ENCODE data around the gene TSEN34. TPM values are rescaled to one million over a fixed set of nuclear protein-coding genes. Genes with fewer than 3 reads are reported as not detected.

TSEN34 gene
- total RNA-seq, 4 donors from 2014 or later = 80.5 to 118 (median 107) TPM

DNA sequence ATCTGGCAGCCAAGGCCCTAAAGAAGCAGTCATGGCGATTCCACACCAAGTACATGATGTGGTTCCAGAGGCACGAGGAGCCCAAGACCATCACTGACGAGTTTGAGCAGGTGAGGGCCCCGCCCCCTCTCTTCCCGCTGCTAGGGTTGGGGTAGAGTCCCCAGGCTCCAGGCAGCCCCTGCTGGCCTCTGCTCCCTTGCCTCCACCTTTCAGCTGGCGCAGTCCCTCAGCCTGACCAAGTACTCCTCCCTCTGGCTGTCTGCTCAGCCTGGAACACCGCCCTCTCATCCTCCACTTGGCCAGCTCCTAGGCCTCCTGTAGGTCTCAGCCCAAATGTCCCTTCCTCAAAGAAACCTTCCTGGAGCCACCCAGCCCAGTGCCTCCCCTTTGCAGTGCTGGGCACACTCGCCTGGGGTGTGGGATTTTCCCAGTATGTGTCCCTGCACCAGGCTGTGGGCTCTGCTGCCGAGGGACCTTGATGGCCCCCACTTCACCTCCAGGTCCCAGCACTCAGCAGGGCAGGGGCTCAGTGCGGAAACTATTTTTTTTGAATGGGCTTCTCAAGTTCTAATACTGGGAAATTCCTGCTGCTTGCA lies 37.3 kb upstream of the TSEN34 start:
- no peak for TF ChIP-seq POLR2A (IDR thresholded peaks at IDR 0.05)
- TF ChIP-seq, protein P1, sequence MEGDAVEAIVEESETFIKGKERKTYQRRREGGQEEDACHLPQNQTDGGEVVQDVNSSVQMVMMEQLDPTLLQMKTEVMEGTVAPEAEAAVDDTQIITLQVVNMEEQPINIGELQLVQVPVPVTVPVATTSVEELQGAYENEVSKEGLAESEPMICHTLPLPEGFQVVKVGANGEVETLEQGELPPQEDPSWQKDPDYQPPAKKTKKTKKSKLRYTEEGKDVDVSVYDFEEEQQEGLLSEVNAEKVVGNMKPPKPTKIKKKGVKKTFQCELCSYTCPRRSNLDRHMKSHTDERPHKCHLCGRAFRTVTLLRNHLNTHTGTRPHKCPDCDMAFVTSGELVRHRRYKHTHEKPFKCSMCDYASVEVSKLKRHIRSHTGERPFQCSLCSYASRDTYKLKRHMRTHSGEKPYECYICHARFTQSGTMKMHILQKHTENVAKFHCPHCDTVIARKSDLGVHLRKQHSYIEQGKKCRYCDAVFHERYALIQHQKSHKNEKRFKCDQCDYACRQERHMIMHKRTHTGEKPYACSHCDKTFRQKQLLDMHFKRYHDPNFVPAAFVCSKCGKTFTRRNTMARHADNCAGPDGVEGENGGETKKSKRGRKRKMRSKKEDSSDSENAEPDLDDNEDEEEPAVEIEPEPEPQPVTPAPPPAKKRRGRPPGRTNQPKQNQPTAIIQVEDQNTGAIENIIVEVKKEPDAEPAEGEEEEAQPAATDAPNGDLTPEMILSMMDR (IDR thresholded peaks at IDR 0.05) = no peak
- DNase-seq (ENCODE audit: low spot score in 2 of 2) = no peak
- WGBS, 2 donors = 69 to 74% methylated on average over 9 to 10 of the region's 10 CpGs
- no peak overlapping the region for H3K4me3 ChIP-seq (ENCODE audit: low read depth, poor library complexity, severe bottlenecking)
- intact Hi-C loops (cut with DNase I; ENCODE audit: low total_unique reads) = no loop called here

- no peak overlapping the region for H3K4me3 ChIP-seq (ENCODE audit: low read depth, poor library complexity, severe bottlenecking)
- no peak for TF ChIP-seq POLR2A (IDR thresholded peaks at IDR 0.05)
- TF ChIP-seq, protein P1 (IDR thresholded peaks at IDR 0.05) = no peak
- DNase-seq (ENCODE audit: low spot score in 2 of 2) = no peak
- intact Hi-C loops (cut with DNase I; ENCODE audit: low total_unique reads) = no loop called here
- WGBS, 2 donors = 68 to 71% methylated on average over 18 of the region's 18 CpGs
Measured at GRCh38 chr19:54154603-54155345, 36.3 kb upstream of the TSEN34 start.

GRCh38 chr19:54155694-54156093 lies 35.4 kb upstream of the TSEN34 start:
- TF ChIP-seq, protein P1 (IDR thresholded peaks at IDR 0.05) = no peak
- no peak for TF ChIP-seq POLR2A (IDR thresholded peaks at IDR 0.05)
- intact Hi-C loops (cut with DNase I; ENCODE audit: low total_unique reads) = no loop called here
- H3K4me3 ChIP-seq (ENCODE audit: low read depth, poor library complexity, severe bottlenecking) = no peak overlapping the region
- WGBS, 2 donors = 81 to 83% methylated on average over 16 to 19 of the region's 19 CpGs
- no peak for DNase-seq (ENCODE audit: low spot score in 2 of 2)

DNA sequence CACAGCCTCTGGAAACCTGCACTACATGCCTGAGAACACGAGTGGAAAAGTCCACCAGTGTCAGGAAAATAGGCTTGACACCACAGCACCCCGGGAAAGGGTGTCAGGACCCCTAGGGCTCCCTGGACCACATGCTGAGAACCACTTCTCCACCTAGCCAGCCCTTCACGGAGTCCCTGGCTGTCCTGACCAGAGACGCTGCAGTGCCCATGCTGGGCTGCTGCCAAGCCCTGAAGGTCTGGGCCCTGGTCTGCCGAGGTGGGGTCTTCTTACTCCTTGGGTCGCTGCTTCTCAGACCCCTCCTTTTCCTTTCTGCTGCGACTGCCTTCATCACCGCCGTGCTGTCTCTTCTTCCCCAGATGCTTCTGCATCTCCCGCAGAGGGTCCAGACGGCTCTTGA lies 34.6 kb upstream of the TSEN34 start:
- no peak for DNase-seq (ENCODE audit: low spot score in 2 of 2)
- no peak overlapping the region for H3K4me3 ChIP-seq (ENCODE audit: low read depth, poor library complexity, severe bottlenecking)
- TF ChIP-seq POLR2A (IDR thresholded peaks at IDR 0.05) = no peak
- TF ChIP-seq, protein P1 (IDR thresholded peaks at IDR 0.05) = no peak
- WGBS, 2 donors = 69 to 77% methylated on average over 11 of the region's 11 CpGs
- intact Hi-C loops (cut with DNase I; ENCODE audit: low total_unique reads) = no loop called here

DNA sequence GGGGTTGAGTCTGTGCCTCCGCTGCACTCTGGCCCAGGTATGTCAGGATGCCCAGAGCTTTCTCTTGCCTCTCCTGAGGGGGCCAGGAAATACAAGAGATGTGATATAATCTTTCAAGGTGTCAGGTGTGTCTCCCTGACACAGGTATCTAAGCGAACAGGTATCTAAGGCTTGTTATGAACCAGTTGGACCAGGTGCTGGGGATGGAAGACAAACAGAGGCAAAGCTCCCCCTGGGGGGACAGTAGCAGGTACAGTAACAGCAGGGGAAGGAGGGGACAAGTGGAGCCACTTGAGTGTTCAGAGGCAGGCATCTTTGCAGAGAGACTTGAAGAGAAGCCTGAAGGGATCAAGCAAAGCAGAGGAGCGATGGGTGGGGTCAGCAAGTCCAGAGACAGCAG lies 34.2 kb upstream of the TSEN34 start:
- DNase-seq (ENCODE audit: low spot score in 2 of 2) = no peak
- intact Hi-C loops (cut with DNase I; ENCODE audit: low total_unique reads) = no loop called here
- H3K4me3 ChIP-seq (ENCODE audit: low read depth, poor library complexity, severe bottlenecking) = no peak overlapping the region
- 79 to 89% methylated on average over 2 to 3 of the region's 3 CpGs for WGBS, 2 donors
- TF ChIP-seq, protein P1 (IDR thresholded peaks at IDR 0.05) = no peak
- TF ChIP-seq POLR2A (IDR thresholded peaks at IDR 0.05) = no peak

Measured in lower leg skin (tissue), 4 donors.